RWPE2 (cell line): ENCODE results near the gene SLC29A3.

ENCODE experiments used
- ATAC-seq: fragments of 200-7000 bp; cut with Tn5 transposase; 3 replicates; pipeline ENCODE4 v1.9.1; 2021; ENCODE audit warnings: low read depth
- DNase-seq: peaks from one replicate; pipeline ENCODE4 v3.0.0-alpha.2; 2020; ENCODE audit warnings: low spot score
- H3K27ac ChIP-seq: fragments of 450-650 bp; 2 replicates; pipeline ENCODE4 v1.5.1; 2017; ENCODE audit warnings: mild to moderate bottlenecking; ENCODE audit not compliant: poor library complexity, severe bottlenecking
- H3K27me3 ChIP-seq: fragments of 250-450 bp; sonication (Bioruptor Pico); 2 replicates; pipeline ENCODE4 v1.5.1; 2021; ENCODE audit warnings: mild to moderate bottlenecking, moderate library complexity; ENCODE audit not compliant: insufficient read depth, poor library complexity, severe bottlenecking
- H3K36me3 ChIP-seq: fragments of 250-450 bp; sonication (Bioruptor Pico); 2 replicates; pipeline ENCODE4 v1.5.1; 2020; ENCODE audit warnings: low read depth, mild to moderate bottlenecking, moderate library complexity
- H3K4me1 ChIP-seq: fragments of 250-450 bp; sonication (Bioruptor Pico); 2 replicates; pipeline ENCODE4 v1.5.1; 2021; ENCODE audit warnings: mild to moderate bottlenecking, moderate library complexity; ENCODE audit not compliant: insufficient read depth, poor library complexity, severe bottlenecking
- H3K4me3 ChIP-seq: fragments of 250-450 bp; sonication (Bioruptor Pico); 2 replicates; pipeline ENCODE4 v1.5.1; 2021; ENCODE audit warnings: mild to moderate bottlenecking, moderate library complexity; ENCODE audit not compliant: severe bottlenecking
- H3K9me3 ChIP-seq: fragments of 250-450 bp; sonication (Bioruptor Pico); 2 replicates; pipeline ENCODE4 v1.5.1; 2021; ENCODE audit warnings: mild to moderate bottlenecking, moderate library complexity; ENCODE audit not compliant: severe bottlenecking
- TF ChIP-seq, protein P1 (sequence below): fragments of 450-650 bp; IDR thresholded peaks from one replicate; pipeline ENCODE4 v1.5.1; 2017; ENCODE audit warnings: mild to moderate bottlenecking, moderate library complexity; ENCODE audit not compliant: poor library complexity, severe bottlenecking

Gene SLC29A3

DNA sequence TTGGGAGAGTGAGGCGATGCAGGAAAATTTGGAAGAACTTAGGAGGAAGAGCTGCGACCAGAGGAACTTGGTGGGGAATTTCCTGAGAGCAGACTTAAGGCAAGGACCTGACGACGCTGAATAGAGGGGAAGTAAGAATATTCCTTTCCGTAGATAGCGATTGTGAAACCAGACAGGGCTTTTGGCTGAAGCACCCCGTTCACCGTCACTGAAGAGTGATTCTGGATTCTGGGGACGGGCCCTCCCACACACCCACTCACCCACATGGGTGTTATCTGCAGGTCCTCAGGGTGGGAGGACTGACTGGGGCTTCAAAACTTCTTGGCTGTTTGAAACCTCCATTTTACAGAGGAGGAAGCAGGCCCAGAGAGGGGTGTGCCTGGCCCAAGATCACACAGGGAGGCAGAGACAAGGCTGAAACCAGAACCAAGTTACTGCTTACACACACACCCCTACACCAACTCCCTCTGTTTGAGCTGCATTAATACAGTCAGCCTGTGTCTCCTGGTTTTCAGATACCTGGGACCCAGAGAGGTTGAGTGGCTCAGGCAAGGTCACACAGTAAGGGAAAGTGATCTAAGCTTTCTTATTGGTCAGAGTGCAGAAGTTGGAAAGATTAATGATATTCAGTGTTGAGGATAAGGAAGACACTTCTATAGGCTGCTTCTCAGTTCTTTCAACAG lies 40.4 kb downstream of the SLC29A3 start:
- no peak for DNase-seq
- no peak for ATAC-seq
- H3K27me3 ChIP-seq: no peaks in the 10 kb centered on the region
- no peak overlapping the region for H3K27ac ChIP-seq
- TF ChIP-seq, protein P1, sequence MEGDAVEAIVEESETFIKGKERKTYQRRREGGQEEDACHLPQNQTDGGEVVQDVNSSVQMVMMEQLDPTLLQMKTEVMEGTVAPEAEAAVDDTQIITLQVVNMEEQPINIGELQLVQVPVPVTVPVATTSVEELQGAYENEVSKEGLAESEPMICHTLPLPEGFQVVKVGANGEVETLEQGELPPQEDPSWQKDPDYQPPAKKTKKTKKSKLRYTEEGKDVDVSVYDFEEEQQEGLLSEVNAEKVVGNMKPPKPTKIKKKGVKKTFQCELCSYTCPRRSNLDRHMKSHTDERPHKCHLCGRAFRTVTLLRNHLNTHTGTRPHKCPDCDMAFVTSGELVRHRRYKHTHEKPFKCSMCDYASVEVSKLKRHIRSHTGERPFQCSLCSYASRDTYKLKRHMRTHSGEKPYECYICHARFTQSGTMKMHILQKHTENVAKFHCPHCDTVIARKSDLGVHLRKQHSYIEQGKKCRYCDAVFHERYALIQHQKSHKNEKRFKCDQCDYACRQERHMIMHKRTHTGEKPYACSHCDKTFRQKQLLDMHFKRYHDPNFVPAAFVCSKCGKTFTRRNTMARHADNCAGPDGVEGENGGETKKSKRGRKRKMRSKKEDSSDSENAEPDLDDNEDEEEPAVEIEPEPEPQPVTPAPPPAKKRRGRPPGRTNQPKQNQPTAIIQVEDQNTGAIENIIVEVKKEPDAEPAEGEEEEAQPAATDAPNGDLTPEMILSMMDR: no peak
- H3K36me3 ChIP-seq: no peaks in the 10 kb centered on the region
- H3K9me3 ChIP-seq: no peaks in the 10 kb centered on the region
- no peak overlapping the region for H3K4me3 ChIP-seq
- H3K4me1 ChIP-seq: no peaks in the 10 kb centered on the region

DNA sequence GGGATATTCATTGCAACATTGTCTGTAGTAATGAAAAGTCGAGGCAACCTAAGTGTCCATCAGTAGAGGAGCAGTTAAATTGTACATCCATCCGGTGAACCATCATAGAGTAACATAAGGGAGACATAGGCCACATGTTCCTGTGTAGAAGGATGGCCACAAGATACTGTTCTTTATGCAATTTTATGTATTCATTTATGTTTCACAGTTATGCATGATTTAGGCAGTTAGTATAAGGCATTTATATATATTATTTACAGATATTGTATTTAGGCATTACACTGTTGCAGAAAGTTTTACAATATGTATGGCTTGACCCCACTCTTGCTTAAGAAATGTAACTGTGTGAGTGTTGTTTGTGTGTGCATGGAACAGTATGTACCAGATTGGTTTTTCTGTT lies 41.7 kb downstream of the SLC29A3 start:
- Histone ChIP-seq H3K4me1 (peaks cover 2% of the 10 kb centered on the region), H3K27me3 (no peaks in the 10 kb centered on the region), H3K4me3 (no peak overlapping the region), H3K36me3 (no peaks in the 10 kb centered on the region), H3K9me3 (no peaks in the 10 kb centered on the region), H3K27ac (no peak overlapping the region)
- TF ChIP-seq, protein P1: no peak
- DNase-seq (no peak), ATAC-seq (no peak)

- no peaks in the 10 kb centered on the region for H3K27me3 ChIP-seq
- ATAC-seq (no peak), DNase-seq (no peak)
- no peaks in the 10 kb centered on the region for H3K36me3 ChIP-seq
- no peak overlapping the region for H3K4me3 ChIP-seq
- H3K27ac ChIP-seq: no peak overlapping the region
- TF ChIP-seq, protein P1: no peak
- H3K9me3 ChIP-seq: no peaks in the 10 kb centered on the region
- H3K4me1 ChIP-seq: peaks cover 2% of the 10 kb centered on the region
Observed at GRCh38 chr10:71361581-71361980, 42.5 kb downstream of the SLC29A3 start.

GRCh38 chr10:71362141-71362540 lies 43.1 kb downstream of the SLC29A3 start:
- ATAC-seq (no peak), DNase-seq (no peak)
- Histone ChIP-seq H3K27ac (no peak overlapping the region), H3K27me3 (no peaks in the 10 kb centered on the region), H3K36me3 (no peaks in the 10 kb centered on the region), H3K4me1 (peaks cover 2% of the 10 kb centered on the region), H3K4me3 (no peak overlapping the region), H3K9me3 (no peaks in the 10 kb centered on the region)
- TF ChIP-seq, protein P1: no peak

- TF ChIP-seq, protein P1: no peak
- no peaks in the 10 kb centered on the region for H3K36me3 ChIP-seq
- H3K9me3 ChIP-seq: no peaks in the 10 kb centered on the region
- peaks cover 2% of the 10 kb centered on the region for H3K4me1 ChIP-seq
- no peak for ATAC-seq
- no peak overlapping the region for H3K27ac ChIP-seq
- H3K27me3 ChIP-seq: no peaks in the 10 kb centered on the region
- DNase-seq: no peak
- H3K4me3 ChIP-seq: no peak overlapping the region
Observed at GRCh38 chr10:71363936-71364335, 44.9 kb downstream of the SLC29A3 start.
